ENCODE measurements around the gene CFAP69. TPM values are rescaled to one million over a fixed set of nuclear protein-coding genes. Genes with fewer than 3 reads are reported as not detected.

The CFAP69 gene
- polyA plus RNA-seq, 1 donor from 2014 or later: 6.2 TPM

GRCh38 chr7:90256778-90257177 is 11.8 kb downstream of the CFAP69 start:
- no peaks in the 10 kb centered on the region for H3F3A ChIP-seq (ENCODE audit: insufficient read depth, low read length, poor library complexity, severe bottlenecking)
- H3K36me3 ChIP-seq (ENCODE audit: insufficient read depth, low read length): no peaks in the 10 kb centered on the region
- H3K79me2 ChIP-seq (replicated peaks; ENCODE audit: insufficient read depth, low read length): no peaks in the 10 kb centered on the region
- H4K20me1 ChIP-seq (ENCODE audit: insufficient read depth): no peaks in the 10 kb centered on the region
- no peak overlapping the region for H3K4me3 ChIP-seq (ENCODE audit: low read length)
- no peak overlapping the region for H2AFZ ChIP-seq (ENCODE audit: low read depth, low read length)
- no peak overlapping the region for H3K9ac ChIP-seq (ENCODE audit: low read length)
- no peak overlapping the region for H3K4me2 ChIP-seq (ENCODE audit: low read length)
- TF ChIP-seq REST (IDR thresholded peaks at IDR 0.05; ENCODE audit: borderline replicate concordance) (no peak), EZH2 (IDR thresholded peaks at IDR 0.05; ENCODE audit: borderline replicate concordance, insufficient read depth, low read length, poor library complexity, severe bottlenecking) (no peak), TAF1 (IDR thresholded peaks at IDR 0.05; ENCODE audit: low read depth) (no peak), MXI1 (conservative IDR thresholded peaks at IDR 0.05; ENCODE audit: poor library complexity, severe bottlenecking) (no peak), CTCF (IDR thresholded peaks at IDR 0.05; ENCODE audit: poor library complexity, severe bottlenecking) (no peak), SMC3 (conservative IDR thresholded peaks at IDR 0.05; ENCODE audit: poor library complexity) (no peak), RAD21 (conservative IDR thresholded peaks at IDR 0.05) (no peak), POLR2AphosphoS5 (IDR thresholded peaks at IDR 0.05) (no peak), EP300 (conservative IDR thresholded peaks at IDR 0.05; ENCODE audit: poor library complexity, severe bottlenecking) (no peak)
- no peaks in the 10 kb centered on the region for H3K9me2 ChIP-seq (ENCODE audit: insufficient read depth, low read length)
- H3K27me3 ChIP-seq (ENCODE audit: insufficient read depth, low read depth, low read length): no peaks in the 10 kb centered on the region
- H3K27ac ChIP-seq (ENCODE audit: low read length): no peak overlapping the region
- H3K9me3 ChIP-seq (ENCODE audit: low read length): no peaks in the 10 kb centered on the region

GRCh38 chr7:90261441-90261840 is 16.5 kb downstream of the CFAP69 start:
- no peak overlapping the region for H2AFZ ChIP-seq (ENCODE audit: low read depth, low read length)
- H4K20me1 ChIP-seq (ENCODE audit: insufficient read depth): no peaks in the 10 kb centered on the region
- no peak overlapping the region for H3K9ac ChIP-seq (ENCODE audit: low read length)
- H3K9me3 ChIP-seq (ENCODE audit: low read length): no peaks in the 10 kb centered on the region
- H3K4me2 ChIP-seq (ENCODE audit: low read length): no peak overlapping the region
- H3K9me2 ChIP-seq (ENCODE audit: insufficient read depth, low read length): no peaks in the 10 kb centered on the region
- no peaks in the 10 kb centered on the region for H3K36me3 ChIP-seq (ENCODE audit: insufficient read depth, low read length)
- H3K4me3 ChIP-seq (ENCODE audit: low read length): no peak overlapping the region
- no peak overlapping the region for H3K27ac ChIP-seq (ENCODE audit: low read length)
- TF ChIP-seq REST (IDR thresholded peaks at IDR 0.05; ENCODE audit: borderline replicate concordance): no peak
- H3K27me3 ChIP-seq (ENCODE audit: insufficient read depth, low read depth, low read length): no peaks in the 10 kb centered on the region
- H3F3A ChIP-seq (ENCODE audit: insufficient read depth, low read length, poor library complexity, severe bottlenecking): no peaks in the 10 kb centered on the region
- H3K79me2 ChIP-seq (replicated peaks; ENCODE audit: insufficient read depth, low read length): no peaks in the 10 kb centered on the region
